HUES6 (cell line): ENCODE data around the gene MYBPH.

Experiments used
- H3K27ac ChIP-seq: 2 replicates; pipeline ENCODE4 v1.7.0; 2013; ENCODE audit warnings: low read depth, mild to moderate bottlenecking, low read length, inconsistent platforms
- H3K27me3 ChIP-seq: 2 replicates; pipeline ENCODE4 v1.6.1; 2013; ENCODE audit warnings: low read length; ENCODE audit not compliant: control insufficient read depth, insufficient read depth
- H3K36me3 ChIP-seq: 2 replicates; pipeline ENCODE4 v1.6.1; 2013; ENCODE audit warnings: low read length; ENCODE audit not compliant: control insufficient read depth, insufficient read depth
- H3K4me1 ChIP-seq: 2 replicates; pipeline ENCODE4 v1.6.1; 2013; ENCODE audit warnings: low read length; ENCODE audit not compliant: control insufficient read depth, insufficient read depth
- H3K4me3 ChIP-seq: 2 replicates; pipeline ENCODE4 v1.5.1; 2013; ENCODE audit warnings: low read depth, low read length
- H3K9ac ChIP-seq: one replicate; pipeline ENCODE4 v1.6.1; 2013; ENCODE audit warnings: mild to moderate bottlenecking, low read length
- H3K9me3 ChIP-seq: 2 replicates; pipeline ENCODE4 v1.6.1; 2013; ENCODE audit warnings: low read depth, low read length; ENCODE audit not compliant: control insufficient read depth, insufficient read depth

MYBPH gene

DNA sequence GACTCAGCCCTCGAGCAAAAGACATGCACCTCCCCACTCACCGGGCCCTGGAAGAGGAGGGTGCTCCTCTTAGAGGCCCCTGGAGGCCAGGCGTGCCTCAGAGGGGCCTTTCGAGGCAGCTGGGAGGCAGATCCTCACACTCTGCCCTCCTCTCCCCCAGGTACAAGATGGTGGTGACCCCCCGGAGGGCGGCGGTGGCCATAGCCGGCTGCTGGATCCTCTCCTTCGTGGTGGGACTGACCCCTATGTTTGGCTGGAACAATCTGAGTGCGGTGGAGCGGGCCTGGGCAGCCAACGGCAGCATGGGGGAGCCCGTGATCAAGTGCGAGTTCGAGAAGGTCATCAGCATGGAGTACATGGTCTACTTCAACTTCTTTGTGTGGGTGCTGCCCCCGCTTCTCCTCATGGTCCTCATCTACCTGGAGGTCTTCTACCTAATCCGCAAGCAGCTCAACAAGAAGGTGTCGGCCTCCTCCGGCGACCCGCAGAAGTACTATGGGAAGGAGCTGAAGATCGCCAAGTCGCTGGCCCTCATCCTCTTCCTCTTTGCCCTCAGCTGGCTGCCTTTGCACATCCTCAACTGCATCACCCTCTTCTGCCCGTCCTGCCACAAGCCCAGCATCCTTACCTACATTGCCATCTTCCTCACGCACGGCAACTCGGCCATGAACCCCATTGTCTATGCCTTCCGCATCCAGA is 10.4 kb downstream of the MYBPH start:
- Histone ChIP-seq H3K9ac (no peak overlapping the region), H3K4me1 (peaks cover 7% of the 10 kb centered on the region; the same call in 1 of the 2 replicates), H3K27ac (no peak overlapping the region)

DNA sequence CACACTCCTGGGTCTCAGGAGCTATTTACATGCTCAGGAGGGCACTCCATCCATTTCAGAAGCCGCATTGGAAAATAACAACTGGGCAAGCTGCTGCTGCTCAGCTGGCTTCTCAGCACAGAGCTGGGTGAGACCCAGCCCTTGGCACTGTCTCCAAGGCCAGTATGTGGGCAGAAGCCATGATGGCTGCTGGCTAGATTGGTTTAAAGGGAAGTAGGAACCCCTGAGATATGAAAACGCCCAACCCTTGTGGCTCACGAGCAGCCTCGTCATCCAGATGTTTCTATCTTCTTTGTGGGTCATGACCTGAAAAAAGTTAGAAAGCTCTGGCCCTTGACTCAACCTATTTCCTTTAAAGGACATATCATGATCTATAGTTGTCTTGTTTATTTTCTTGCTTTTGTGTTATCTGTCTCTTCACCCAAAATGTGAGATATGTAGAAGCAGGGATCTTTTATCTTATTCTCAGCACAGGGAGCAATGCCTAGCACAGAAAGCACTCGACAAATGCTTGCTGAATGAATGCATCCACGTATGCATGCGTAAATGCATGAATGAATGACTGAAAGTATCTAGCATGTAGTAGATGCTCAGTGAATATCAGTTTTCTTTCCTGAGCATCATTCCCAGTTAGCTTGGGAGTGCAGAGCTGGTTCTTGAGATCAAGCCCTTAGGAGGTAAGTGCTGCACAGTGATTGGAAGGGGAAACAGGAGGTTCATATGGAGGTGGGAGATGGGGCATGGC is 11.6 kb downstream of the MYBPH start:
- Histone ChIP-seq H3K9ac (no peak overlapping the region), H3K9me3 (no peaks in the 10 kb centered on the region), H3K4me3 (no peak overlapping the region), H3K27ac (no peak overlapping the region), H3K4me1 (peaks cover 7% of the 10 kb centered on the region; the same call in 1 of the 2 replicates), H3K27me3 (no peaks in the 10 kb centered on the region), H3K36me3 (no peaks in the 10 kb centered on the region)

More for the DNA sequence above, 10.4 kb downstream of the MYBPH start:
- H3K9me3 ChIP-seq: no peaks in the 10 kb centered on the region
- no peaks in the 10 kb centered on the region for H3K36me3 ChIP-seq
- H3K27me3 ChIP-seq: no peaks in the 10 kb centered on the region
- H3K4me3 ChIP-seq: no peak overlapping the region

DNA sequence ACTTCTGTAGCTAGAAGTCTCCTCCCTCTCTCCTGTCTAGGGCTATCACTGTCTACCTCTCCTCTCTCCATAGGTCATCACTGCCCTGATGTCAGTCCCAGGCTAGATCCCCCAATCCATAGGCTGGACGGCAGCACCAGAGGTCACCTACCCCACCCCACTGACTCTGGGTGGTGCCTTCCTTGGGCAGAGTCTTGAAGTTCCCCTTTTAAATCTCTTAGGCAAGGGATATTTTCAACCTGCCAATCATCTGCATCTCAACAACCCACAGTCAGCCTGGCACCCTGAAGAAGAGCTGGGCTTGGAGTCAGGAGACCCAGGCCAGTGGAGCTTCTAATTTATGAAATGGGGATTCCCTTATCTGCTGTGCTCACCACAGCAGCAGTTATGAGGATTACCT is 13.2 kb downstream of the MYBPH start:
- H3K36me3 ChIP-seq: no peaks in the 10 kb centered on the region
- H3K4me3 ChIP-seq: no peak overlapping the region
- peaks cover 7% of the 10 kb centered on the region; the same call in 1 of the 2 replicates for H3K4me1 ChIP-seq
- H3K27ac ChIP-seq: no peak overlapping the region
- no peak overlapping the region for H3K9ac ChIP-seq
- no peaks in the 10 kb centered on the region for H3K27me3 ChIP-seq
- H3K9me3 ChIP-seq: peaks cover 10% of the 10 kb centered on the region; the same call in 1 of the 2 replicates

DNA sequence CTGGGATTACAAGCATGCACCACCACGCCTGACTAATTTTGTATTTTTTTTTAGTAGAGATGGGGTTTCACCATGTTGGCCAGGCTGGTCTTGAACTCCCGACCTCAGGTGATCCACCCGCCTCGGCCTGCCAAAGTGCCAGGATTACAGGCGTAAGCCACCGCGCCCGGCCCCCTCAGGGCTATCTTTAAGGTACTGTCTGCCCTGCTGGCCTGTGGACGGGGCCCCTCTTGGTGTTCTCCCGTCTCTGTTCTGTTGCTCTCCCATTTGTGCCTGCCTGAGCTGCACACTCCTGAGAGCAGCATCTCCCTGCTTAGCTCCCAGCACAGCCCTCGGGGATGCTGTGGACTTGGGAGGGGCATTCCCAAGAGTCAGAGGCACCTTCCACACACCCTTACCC is 13.9 kb downstream of the MYBPH start:
- no peaks in the 10 kb centered on the region for H3K36me3 ChIP-seq
- no peak overlapping the region for H3K27ac ChIP-seq
- H3K4me1 ChIP-seq: peaks cover 5% of the 10 kb centered on the region; the same call in 1 of the 2 replicates
- no peak overlapping the region for H3K4me3 ChIP-seq
- no peak overlapping the region for H3K9ac ChIP-seq
- peaks cover 10% of the 10 kb centered on the region; the same call in 1 of the 2 replicates for H3K9me3 ChIP-seq
- H3K27me3 ChIP-seq: no peaks in the 10 kb centered on the region

DNA sequence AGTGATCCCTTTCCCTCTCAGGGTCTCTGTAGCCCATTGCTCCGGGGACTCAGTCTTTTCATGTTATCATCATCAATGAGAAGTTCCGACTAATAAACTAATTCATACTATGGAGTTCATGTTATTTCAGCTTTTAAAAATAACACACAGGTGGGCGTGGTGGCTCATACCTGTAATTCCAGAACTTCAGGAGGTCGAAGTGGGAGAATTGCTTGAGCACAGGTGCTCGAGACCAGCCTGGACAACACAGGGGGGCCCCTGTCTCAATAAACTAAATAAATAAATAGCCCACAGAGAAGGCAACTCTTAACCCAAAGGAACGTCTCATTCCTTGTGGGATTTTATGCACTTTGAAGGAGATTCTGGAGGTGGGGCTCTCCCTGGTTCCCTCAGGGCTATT is 14.5 kb downstream of the MYBPH start:
- H3K27me3 ChIP-seq: no peaks in the 10 kb centered on the region
- H3K27ac ChIP-seq: no peak overlapping the region

DNA sequence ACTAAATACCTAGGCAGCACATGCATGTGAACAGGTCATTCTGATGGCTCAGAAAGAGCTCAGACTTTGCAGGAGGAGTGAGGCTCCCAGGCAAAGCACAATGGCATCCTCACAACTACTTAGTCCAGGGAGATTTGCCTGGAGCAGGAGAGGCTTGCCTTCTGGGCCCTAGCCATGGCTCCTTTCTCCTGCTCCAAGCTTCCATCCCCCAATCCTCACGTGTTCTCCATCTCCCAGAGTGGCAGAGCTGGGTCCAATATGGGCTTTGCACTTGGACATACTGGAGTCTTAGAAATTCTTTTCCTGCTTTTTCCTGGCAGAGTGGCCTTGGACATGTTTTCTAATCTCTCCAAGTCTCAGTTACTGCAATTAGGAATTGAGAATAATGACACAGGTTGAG is 15.8 kb downstream of the MYBPH start:
- Histone ChIP-seq H3K9ac (no peak overlapping the region), H3K9me3 (peaks cover 10% of the 10 kb centered on the region; the same call in 1 of the 2 replicates), H3K4me1 (peaks cover 10% of the 10 kb centered on the region; the same call in 1 of the 2 replicates), H3K27ac (no peak overlapping the region), H3K27me3 (no peaks in the 10 kb centered on the region), H3K36me3 (no peaks in the 10 kb centered on the region), H3K4me3 (no peak overlapping the region)

More for the DNA sequence above, 14.5 kb downstream of the MYBPH start:
- H3K4me1 ChIP-seq: peaks cover 3% of the 10 kb centered on the region; the same call in 1 of the 2 replicates
- peaks cover 10% of the 10 kb centered on the region; the same call in 1 of the 2 replicates for H3K9me3 ChIP-seq
- no peak overlapping the region for H3K4me3 ChIP-seq
- H3K36me3 ChIP-seq: no peaks in the 10 kb centered on the region
- no peak overlapping the region for H3K9ac ChIP-seq

DNA sequence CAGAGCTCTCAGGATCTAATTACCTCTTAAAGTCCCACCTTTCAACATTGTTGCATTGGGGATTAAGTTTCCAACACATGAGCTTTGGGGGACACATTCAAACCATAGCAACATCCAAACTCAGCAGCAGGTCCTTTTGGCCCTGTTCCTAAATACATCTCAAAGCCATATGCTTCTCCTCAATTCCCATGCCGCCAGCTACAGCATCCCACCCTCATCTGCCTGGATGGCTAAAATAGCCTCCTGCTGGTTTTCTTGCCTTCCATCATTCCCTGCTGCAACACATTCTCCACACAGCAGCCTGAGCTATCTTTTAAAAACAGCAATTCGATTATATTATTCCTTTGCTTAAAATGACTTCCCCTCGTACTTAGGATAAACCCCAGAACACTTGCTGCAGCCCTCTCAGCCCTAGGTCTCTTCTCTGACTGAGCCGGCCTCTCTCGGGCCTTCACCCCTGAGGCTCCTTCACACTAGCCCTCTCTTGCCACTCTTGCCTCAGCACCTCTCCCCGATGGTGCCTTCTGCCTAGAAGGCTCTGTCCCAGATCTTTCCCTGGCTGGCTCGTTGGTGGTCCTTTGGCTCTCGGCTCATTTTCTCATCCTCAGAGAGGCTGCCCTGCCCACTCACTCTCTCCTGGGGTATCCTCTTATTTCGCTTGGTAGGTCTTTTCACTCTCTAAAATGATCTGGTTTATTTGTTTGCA is 16.5 kb downstream of the MYBPH start:
- H3K4me1 ChIP-seq: peaks cover 17% of the 10 kb centered on the region
- no peaks in the 10 kb centered on the region for H3K36me3 ChIP-seq
- H3K27me3 ChIP-seq: no peaks in the 10 kb centered on the region

DNA sequence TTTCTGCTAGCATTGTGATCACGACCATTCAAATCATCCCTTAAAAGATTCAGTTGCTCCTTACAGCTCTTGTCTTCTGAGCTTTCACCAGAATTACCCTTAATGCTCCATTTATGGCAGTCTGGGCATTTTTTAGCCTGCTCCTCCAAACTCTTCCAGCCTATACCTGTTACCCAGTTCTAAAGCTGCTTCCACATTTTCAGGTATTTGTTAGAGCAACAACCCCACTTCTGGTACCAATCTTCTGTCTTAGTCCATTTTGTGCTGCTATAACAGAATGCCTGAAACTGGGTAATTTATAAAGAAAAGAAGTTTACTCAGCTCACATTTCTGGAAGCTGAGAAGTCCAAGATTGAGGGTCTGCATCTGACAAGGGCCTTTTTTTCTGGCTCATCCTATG is 17.2 kb downstream of the MYBPH start:
- Histone ChIP-seq H3K4me3 (no peak overlapping the region), H3K9ac (no peak overlapping the region), H3K27ac (no peak overlapping the region), H3K9me3 (peaks cover 10% of the 10 kb centered on the region; the same call in 1 of the 2 replicates), H3K27me3 (no peaks in the 10 kb centered on the region), H3K36me3 (no peaks in the 10 kb centered on the region), H3K4me1 (peaks cover 24% of the 10 kb centered on the region)

More for the DNA sequence above, 16.5 kb downstream of the MYBPH start:
- Histone ChIP-seq H3K9me3 (peaks cover 10% of the 10 kb centered on the region; the same call in 1 of the 2 replicates), H3K27ac (no peak overlapping the region), H3K4me3 (no peak overlapping the region), H3K9ac (no peak overlapping the region)

DNA sequence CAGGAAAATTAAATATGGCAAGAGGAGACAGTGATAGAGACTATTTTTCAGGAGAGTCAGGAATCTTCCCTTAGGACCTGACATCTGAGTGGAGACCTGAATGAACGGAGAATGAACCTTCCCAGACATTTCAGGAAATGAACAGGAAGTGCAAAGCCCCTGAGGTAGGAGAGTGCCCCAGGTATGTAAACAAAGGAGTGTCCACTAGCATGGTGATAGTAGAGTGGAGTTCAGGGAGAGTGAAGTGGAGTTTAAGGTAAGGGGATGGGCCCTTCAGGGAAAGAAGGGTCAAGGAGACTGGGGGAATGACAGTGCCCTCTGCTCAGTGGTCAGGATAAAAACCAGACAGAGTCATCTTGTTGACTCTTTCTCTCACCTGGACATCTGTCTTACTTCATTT is 19.3 kb downstream of the MYBPH start:
- Histone ChIP-seq H3K27me3 (no peaks in the 10 kb centered on the region), H3K4me1 (peaks cover 45% of the 10 kb centered on the region), H3K9ac (no peak overlapping the region), H3K27ac (no peak overlapping the region), H3K36me3 (no peaks in the 10 kb centered on the region), H3K9me3 (peaks cover 10% of the 10 kb centered on the region; the same call in 1 of the 2 replicates), H3K4me3 (no peak overlapping the region)

DNA sequence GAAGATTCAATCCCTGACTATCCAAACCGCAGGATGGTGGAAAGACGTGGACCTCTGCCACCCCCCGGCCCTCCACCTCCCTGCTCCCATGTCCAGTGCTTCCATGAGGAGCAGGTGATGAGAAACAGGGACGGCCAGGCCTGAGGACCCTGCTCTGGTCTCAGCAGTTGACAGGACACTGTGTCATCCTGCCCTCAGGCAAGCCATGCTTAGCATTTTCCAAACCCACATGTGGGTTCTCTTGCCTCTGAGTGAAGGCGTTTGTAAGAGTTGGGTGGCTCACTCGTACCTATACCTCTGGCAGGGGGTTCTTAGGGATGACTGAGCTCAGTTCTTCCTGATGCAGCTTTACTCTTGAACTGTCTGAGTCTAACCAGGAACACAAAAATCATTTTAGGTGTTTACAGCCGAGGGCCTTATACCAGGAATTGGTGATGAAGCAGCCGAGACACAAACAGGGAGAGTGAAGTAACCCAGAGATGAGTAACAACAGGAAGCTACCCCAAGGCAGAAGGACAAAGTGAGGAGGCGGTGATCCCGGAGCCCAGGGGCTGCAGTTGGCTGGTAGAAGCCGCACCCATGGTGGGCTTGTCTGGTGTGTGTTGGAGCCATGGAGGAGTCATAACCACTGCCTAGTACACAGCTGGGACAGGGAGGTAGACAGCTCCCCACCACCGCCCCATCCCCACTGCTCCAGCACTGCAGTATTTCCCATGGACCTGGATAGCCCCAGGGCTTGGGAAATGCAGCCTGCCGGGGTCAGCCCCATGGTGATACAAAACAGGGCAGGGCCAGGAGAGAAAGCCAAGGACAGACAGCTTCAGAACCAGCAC is 21.4 kb downstream of the MYBPH start:
- H3K9ac ChIP-seq: peak overlapping the region; percentile 15
- no peaks in the 10 kb centered on the region for H3K27me3 ChIP-seq
- peak overlapping the region; percentile 55; the same call in 1 of the 2 replicates for H3K27ac ChIP-seq
- H3K4me1 ChIP-seq: peaks cover 65% of the 10 kb centered on the region
- peaks cover 10% of the 10 kb centered on the region; the same call in 1 of the 2 replicates for H3K9me3 ChIP-seq
- H3K36me3 ChIP-seq: no peaks in the 10 kb centered on the region
- no peak overlapping the region for H3K4me3 ChIP-seq
